Measurements from ENCODE around the gene CNTRL.

Gene CNTRL

GRCh38 chr9:121179930-121180681 lies 105.4 kb downstream of the CNTRL start:
- DNase-seq (ENCODE audit: low spot score), result no peak

- DNase-seq (ENCODE audit: low spot score), result no peak
These were observed 107.5 kb downstream of the CNTRL start for GRCh38 chr9:121182101-121182836.

GRCh38 chr9:121182989-121183388 lies 108.2 kb downstream of the CNTRL start:
- DNase-seq (ENCODE audit: low spot score), result no peak

GRCh38 chr9:121183666-121184423 lies 109.1 kb downstream of the CNTRL start:
- DNase-seq (ENCODE audit: low spot score), result no peak

- no peak for DNase-seq (ENCODE audit: low spot score)
These were observed 109.7 kb downstream of the CNTRL start for GRCh38 chr9:121184463-121184862.

- DNase-seq (ENCODE audit: low spot score), result no peak
These were observed 110.5 kb downstream of the CNTRL start for GRCh38 chr9:121185178-121185745.

GRCh38 chr9:121185774-121186403 lies 111.1 kb downstream of the CNTRL start:
- DNase-seq (ENCODE audit: low spot score), result no peak

GRCh38 chr9:121187636-121188305 lies 113.0 kb downstream of the CNTRL start:
- no peak for DNase-seq (ENCODE audit: low spot score)

GRCh38 chr9:121189006-121189405 lies 114.3 kb downstream of the CNTRL start:
- no peak for DNase-seq (ENCODE audit: low spot score)

GRCh38 chr9:121189660-121190059 lies 114.9 kb downstream of the CNTRL start:
- DNase-seq (ENCODE audit: low spot score), result no peak

GRCh38 chr9:121191235-121191634 lies 116.5 kb downstream of the CNTRL start:
- no peak for DNase-seq (ENCODE audit: low spot score)

GRCh38 chr9:121192518-121192917 lies 117.8 kb downstream of the CNTRL start:
- DNase-seq (ENCODE audit: low spot score), result no peak

GRCh38 chr9:121192959-121193640 lies 118.3 kb downstream of the CNTRL start:
- no peak for DNase-seq (ENCODE audit: low spot score)

- no peak for DNase-seq (ENCODE audit: low spot score)
These were observed 120.0 kb downstream of the CNTRL start for GRCh38 chr9:121194730-121195129.

- DNase-seq (ENCODE audit: low spot score), result no peak
These were observed 121.6 kb downstream of the CNTRL start for GRCh38 chr9:121196389-121196788.

GRCh38 chr9:121197132-121197531 lies 122.4 kb downstream of the CNTRL start:
- no peak for DNase-seq (ENCODE audit: low spot score)

GRCh38 chr9:121198512-121199042 lies 123.8 kb downstream of the CNTRL start:
- DNase-seq (ENCODE audit: low spot score), result no peak

- no peak for DNase-seq (ENCODE audit: low spot score)
These were observed 125.2 kb downstream of the CNTRL start for GRCh38 chr9:121199921-121200320.

- DNase-seq (ENCODE audit: low spot score), result no peak
These were observed 125.6 kb downstream of the CNTRL start for GRCh38 chr9:121200356-121200755.

- DNase-seq (ENCODE audit: low spot score), result no peak
These were observed 126.4 kb downstream of the CNTRL start for GRCh38 chr9:121201045-121201737.

All from cerebellar cortex (tissue), 1 donor.